ENCODE data around the gene HPSE.

The HPSE gene

DNA sequence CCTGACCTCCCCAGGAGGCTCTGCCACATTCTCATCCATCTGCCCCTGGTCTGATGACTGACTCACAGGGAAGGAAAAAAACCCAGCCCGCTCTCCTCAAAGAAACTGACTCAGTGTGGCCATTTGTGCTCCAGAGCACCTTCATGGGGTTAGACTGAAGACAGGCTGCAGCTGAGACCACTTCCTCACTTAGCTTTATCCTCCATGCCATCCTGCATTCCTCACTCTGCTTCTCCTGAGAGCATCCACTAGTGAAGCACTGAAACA, 35.9 kb upstream of the HPSE start:
- no peak overlapping the region for H3K4me2 ChIP-seq (ENCODE audit: insufficient read depth, low read length)

DNA sequence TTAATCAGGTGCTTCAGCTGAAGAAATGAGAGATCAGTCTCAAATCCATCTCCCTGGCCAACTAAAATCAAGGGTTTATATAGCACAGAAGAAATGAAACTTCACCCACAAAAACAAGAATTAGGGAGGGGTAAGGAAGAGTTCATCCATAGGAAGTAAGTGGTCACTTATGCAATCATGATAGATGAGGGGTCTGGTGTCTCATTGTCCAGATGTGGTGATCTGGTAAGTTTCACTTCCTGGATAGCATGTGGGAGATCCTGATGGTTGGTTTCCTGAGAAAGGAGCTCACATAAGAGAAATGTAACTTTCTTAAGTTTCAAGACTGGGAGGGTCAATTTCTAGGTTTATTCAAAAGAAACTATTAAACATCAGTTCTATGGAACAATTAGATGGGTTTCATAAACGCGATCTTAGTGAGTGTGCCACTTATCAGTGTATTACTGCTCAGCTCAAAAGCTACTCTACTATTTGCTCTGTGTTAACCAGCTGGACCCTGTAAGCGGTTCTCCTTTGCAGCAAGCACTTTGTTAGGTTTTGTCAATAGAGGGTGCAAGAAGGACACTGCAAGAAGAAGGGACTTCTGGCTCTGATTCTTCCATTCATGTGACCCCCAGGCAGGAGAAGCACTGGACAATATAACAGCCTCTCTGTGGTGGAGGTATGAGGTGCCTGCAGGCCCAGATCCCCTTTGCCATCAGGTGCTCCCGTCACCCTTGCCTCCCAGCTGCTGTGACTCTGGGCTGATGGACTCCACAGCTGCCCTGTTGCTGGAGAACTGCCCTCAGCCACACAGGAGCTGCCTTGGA, 35.4 kb upstream of the HPSE start:
- Histone ChIP-seq H3K27ac (ENCODE audit: low read length) (no peak overlapping the region), H3K9me3 (ENCODE audit: insufficient read depth, low read length, severe bottlenecking) (no peaks in the 10 kb centered on the region), H3K27me3 (ENCODE audit: insufficient read depth, low read length, poor library complexity) (no peaks in the 10 kb centered on the region), H3K79me2 (ENCODE audit: insufficient read depth, low read length) (no peaks in the 10 kb centered on the region), H3K4me1 (ENCODE audit: insufficient read depth, low read length) (no peaks in the 10 kb centered on the region), H3K9ac (ENCODE audit: low read depth, low read length) (no peak overlapping the region), H3K4me3 (ENCODE audit: low read depth in 1 of 2, low read length in 2 of 2) (no peak overlapping the region), H3K36me3 (ENCODE audit: insufficient read depth, low read length) (no peaks in the 10 kb centered on the region), H2AFZ (ENCODE audit: low read depth, low read length) (no peak overlapping the region), H3K4me2 (ENCODE audit: insufficient read depth, low read length) (no peak overlapping the region), H4K20me1 (ENCODE audit: insufficient read depth, low read length) (no peaks in the 10 kb centered on the region)
- no peak for DNase-seq
- no peak for ATAC-seq (ENCODE audit: insufficient read depth, low read depth)
- TF ChIP-seq, protein P1, sequence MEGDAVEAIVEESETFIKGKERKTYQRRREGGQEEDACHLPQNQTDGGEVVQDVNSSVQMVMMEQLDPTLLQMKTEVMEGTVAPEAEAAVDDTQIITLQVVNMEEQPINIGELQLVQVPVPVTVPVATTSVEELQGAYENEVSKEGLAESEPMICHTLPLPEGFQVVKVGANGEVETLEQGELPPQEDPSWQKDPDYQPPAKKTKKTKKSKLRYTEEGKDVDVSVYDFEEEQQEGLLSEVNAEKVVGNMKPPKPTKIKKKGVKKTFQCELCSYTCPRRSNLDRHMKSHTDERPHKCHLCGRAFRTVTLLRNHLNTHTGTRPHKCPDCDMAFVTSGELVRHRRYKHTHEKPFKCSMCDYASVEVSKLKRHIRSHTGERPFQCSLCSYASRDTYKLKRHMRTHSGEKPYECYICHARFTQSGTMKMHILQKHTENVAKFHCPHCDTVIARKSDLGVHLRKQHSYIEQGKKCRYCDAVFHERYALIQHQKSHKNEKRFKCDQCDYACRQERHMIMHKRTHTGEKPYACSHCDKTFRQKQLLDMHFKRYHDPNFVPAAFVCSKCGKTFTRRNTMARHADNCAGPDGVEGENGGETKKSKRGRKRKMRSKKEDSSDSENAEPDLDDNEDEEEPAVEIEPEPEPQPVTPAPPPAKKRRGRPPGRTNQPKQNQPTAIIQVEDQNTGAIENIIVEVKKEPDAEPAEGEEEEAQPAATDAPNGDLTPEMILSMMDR (IDR thresholded peaks at IDR 0.05; ENCODE audit: borderline replicate concordance, extremely low read depth, low read length, poor library complexity, severe bottlenecking), result no peak
- TF ChIP-seq EZH2 (IDR thresholded peaks at IDR 0.05; ENCODE audit: borderline replicate concordance, low read depth, low read length, severe bottlenecking), result no peak

More for the DNA sequence above, 35.9 kb upstream of the HPSE start:
- Histone ChIP-seq H3K27me3 (ENCODE audit: insufficient read depth, low read length, poor library complexity) (no peaks in the 10 kb centered on the region), H4K20me1 (ENCODE audit: insufficient read depth, low read length) (no peaks in the 10 kb centered on the region), H3K36me3 (ENCODE audit: insufficient read depth, low read length) (no peaks in the 10 kb centered on the region), H3K9ac (ENCODE audit: low read depth, low read length) (no peak overlapping the region), H3K9me3 (ENCODE audit: insufficient read depth, low read length, severe bottlenecking) (no peaks in the 10 kb centered on the region), H3K27ac (ENCODE audit: low read length) (no peak overlapping the region), H3K79me2 (ENCODE audit: insufficient read depth, low read length) (no peaks in the 10 kb centered on the region), H2AFZ (ENCODE audit: low read depth, low read length) (no peak overlapping the region), H3K4me1 (ENCODE audit: insufficient read depth, low read length) (no peaks in the 10 kb centered on the region), H3K4me3 (ENCODE audit: low read depth in 1 of 2, low read length in 2 of 2) (no peak overlapping the region)
- DNase-seq (no peak), ATAC-seq (ENCODE audit: insufficient read depth, low read depth) (0 out of 3 replicates have a peak, but pooled peaks have one; percentile 14)
- TF ChIP-seq EZH2 (IDR thresholded peaks at IDR 0.05; ENCODE audit: borderline replicate concordance, low read depth, low read length, severe bottlenecking), result no peak
- TF ChIP-seq, protein P1 (IDR thresholded peaks at IDR 0.05; ENCODE audit: borderline replicate concordance, extremely low read depth, low read length, poor library complexity, severe bottlenecking), result no peak

DNA sequence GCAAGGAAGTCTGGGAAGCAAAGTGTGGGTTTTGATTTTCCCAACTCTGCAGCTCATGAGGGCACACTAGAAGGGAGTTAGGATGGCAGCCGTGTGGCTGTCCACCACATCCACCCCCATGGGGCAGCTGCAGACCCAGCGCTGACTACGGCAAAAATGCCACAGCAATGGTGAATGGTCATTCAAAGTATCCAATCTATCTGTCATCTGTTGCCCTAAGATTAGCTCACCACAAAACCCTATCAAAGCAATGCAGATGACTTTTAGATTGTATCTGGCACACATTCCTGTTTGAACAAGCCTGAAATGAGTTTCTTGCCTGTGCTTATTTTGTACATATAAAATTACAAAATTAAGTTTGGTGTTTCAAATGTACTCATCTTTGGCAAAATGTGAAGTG, 29.7 kb upstream of the HPSE start:
- TF ChIP-seq EZH2 (IDR thresholded peaks at IDR 0.05; ENCODE audit: borderline replicate concordance, low read depth, low read length, severe bottlenecking), result no peak
- TF ChIP-seq, protein P1 (IDR thresholded peaks at IDR 0.05; ENCODE audit: borderline replicate concordance, extremely low read depth, low read length, poor library complexity, severe bottlenecking), result no peak
- no peaks in the 10 kb centered on the region for H3K79me2 ChIP-seq (ENCODE audit: insufficient read depth, low read length)
- H3K4me3 ChIP-seq (ENCODE audit: low read depth in 1 of 2, low read length in 2 of 2), result no peak overlapping the region
- 0 out of 3 replicates have a peak, but pooled peaks have one; percentile 12 for ATAC-seq (ENCODE audit: insufficient read depth, low read depth)
- H3K9me3 ChIP-seq (ENCODE audit: insufficient read depth, low read length, severe bottlenecking), result no peaks in the 10 kb centered on the region
- H2AFZ ChIP-seq (ENCODE audit: low read depth, low read length), result no peak overlapping the region
- no peak for DNase-seq
- no peak overlapping the region for H3K4me2 ChIP-seq (ENCODE audit: insufficient read depth, low read length)
- H3K9ac ChIP-seq (ENCODE audit: low read depth, low read length), result no peak overlapping the region
- no peaks in the 10 kb centered on the region for H3K4me1 ChIP-seq (ENCODE audit: insufficient read depth, low read length)
- no peak overlapping the region for H3K27ac ChIP-seq (ENCODE audit: low read length)
- no peaks in the 10 kb centered on the region for H4K20me1 ChIP-seq (ENCODE audit: insufficient read depth, low read length)
- H3K36me3 ChIP-seq (ENCODE audit: insufficient read depth, low read length), result no peaks in the 10 kb centered on the region
- no peaks in the 10 kb centered on the region for H3K27me3 ChIP-seq (ENCODE audit: insufficient read depth, low read length, poor library complexity)

Measured in DND-41 (cell line).